HCT116 (cell line): ENCODE measurements around the gene OSGIN1.

Experiments
- EGR1 ChIP-seq: IDR thresholded peaks from 2 replicates; pipeline ENCODE4 v1.6.1; 2012; ENCODE audit warnings: low read depth
- EZH2 ChIP-seq: fragments of 200-600 bp; sonication (generic); IDR thresholded peaks from 2 replicates; pipeline ENCODE4 v1.6.1; 2017; ENCODE audit warnings: antibody characterized with exemption, mixed run types
- POLR2AphosphoS5 ChIP-seq: IDR thresholded peaks from 2 replicates; pipeline ENCODE4 v1.6.1; 2011; ENCODE audit warnings: mild to moderate bottlenecking, low read depth, low read length, moderate library complexity
- TF ChIP-seq, protein P1 (sequence below), 3 experiments: fragments of 200-600 bp in 1 of 3; sonication (generic) in 1 of 3; IDR thresholded peaks in 2 of 3; conservative IDR thresholded peaks in 1 of 3; 2 replicates each; pipeline ENCODE4 v1.5.1; 2012 to 2017; ENCODE audit warnings: low read depth in 2 of 3, low read length in 2 of 3, antibody characterized with exemption in 1 of 3, borderline replicate concordance in 1 of 3, control low read depth in 1 of 3, mild to moderate bottlenecking in 1 of 3, mixed read lengths in 1 of 3, mixed run types in 1 of 3, moderate library complexity in 1 of 3; ENCODE audit not compliant: insufficient read depth in 1 of 3

- no peak for TF ChIP-seq POLR2AphosphoS5
- TF ChIP-seq, protein P1, sequence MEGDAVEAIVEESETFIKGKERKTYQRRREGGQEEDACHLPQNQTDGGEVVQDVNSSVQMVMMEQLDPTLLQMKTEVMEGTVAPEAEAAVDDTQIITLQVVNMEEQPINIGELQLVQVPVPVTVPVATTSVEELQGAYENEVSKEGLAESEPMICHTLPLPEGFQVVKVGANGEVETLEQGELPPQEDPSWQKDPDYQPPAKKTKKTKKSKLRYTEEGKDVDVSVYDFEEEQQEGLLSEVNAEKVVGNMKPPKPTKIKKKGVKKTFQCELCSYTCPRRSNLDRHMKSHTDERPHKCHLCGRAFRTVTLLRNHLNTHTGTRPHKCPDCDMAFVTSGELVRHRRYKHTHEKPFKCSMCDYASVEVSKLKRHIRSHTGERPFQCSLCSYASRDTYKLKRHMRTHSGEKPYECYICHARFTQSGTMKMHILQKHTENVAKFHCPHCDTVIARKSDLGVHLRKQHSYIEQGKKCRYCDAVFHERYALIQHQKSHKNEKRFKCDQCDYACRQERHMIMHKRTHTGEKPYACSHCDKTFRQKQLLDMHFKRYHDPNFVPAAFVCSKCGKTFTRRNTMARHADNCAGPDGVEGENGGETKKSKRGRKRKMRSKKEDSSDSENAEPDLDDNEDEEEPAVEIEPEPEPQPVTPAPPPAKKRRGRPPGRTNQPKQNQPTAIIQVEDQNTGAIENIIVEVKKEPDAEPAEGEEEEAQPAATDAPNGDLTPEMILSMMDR (IDR thresholded peaks at IDR 0.05 in 2 of 3, conservative IDR thresholded peaks at IDR 0.05 in 1 of 3; ENCODE audit: borderline replicate concordance in 1 of 3, insufficient read depth in 1 of 3, low read depth in 2 of 3, low read length in 2 of 3), result no peak
- TF ChIP-seq EGR1, result no peak
- no peak for TF ChIP-seq EZH2
Measured at GRCh38 chr16:83981799-83982198, 28.8 kb downstream of the OSGIN1 start.
